ENCODE data around the gene STX19. TPM values are rescaled to one million over a fixed set of nuclear protein-coding genes. Genes with fewer than 3 reads are reported as not detected.
A peak's percentile ranks its signal among the peaks of the same experiment; 100 is the strongest.

The STX19 gene
- total RNA-seq, 5 donors from 2014 or later (not counting 1 experiment from before 2014, with no cell fraction given) = not detected

GRCh38 chr3:93988764-93989163 lies 39.6 kb downstream of the STX19 start:
- no peak for ATAC-seq (replicated peaks in 1 of 4)
- DNase-seq = no peak
- CTCF ChIA-PET = interaction anchor here in 1 of 2 donors (0.5 kb wide), 1 partner anchor 9 kb away, joined by 3 read pairs; no protein-coding TSS in a partner anchor
- POLR2A ChIA-PET = interaction anchor here in 1 of 2 donors (0.8 kb wide), 1 partner anchor 163 kb away, joined by 3 read pairs; no protein-coding TSS in a partner anchor
- H3K4me1 ChIP-seq (ENCODE audit: control insufficient read depth in 1 of 2, extremely low read depth in 1 of 2, insufficient read depth in 2 of 2, low read length in 2 of 2) = no peaks in the 10 kb centered on the region
- no peak overlapping the region for H3K4me3 Mint-ChIP-seq
- WGBS (ENCODE audit: insufficient coverage) = 100% methylated on average over 5 of the region's 9 CpGs
- no peaks in the 10 kb centered on the region for H3K27me3 ChIP-seq (replicated peaks in 1 of 2; ENCODE audit: control insufficient read depth in 2 of 2, extremely low read depth in 1 of 2, insufficient read depth in 2 of 2, low read length in 1 of 2)
- H3K4me1 Mint-ChIP-seq = peaks cover 0 to under 1% (median 0%) of the 10 kb centered on the region in 3 donors
- no peak overlapping the region for H3K27ac ChIP-seq (ENCODE audit: low read length)
- H3K36me3 Mint-ChIP-seq = no peaks in the 10 kb centered on the region
- no peaks in the 10 kb centered on the region for H3K36me3 ChIP-seq (ENCODE audit: control insufficient read depth in 2 of 2, extremely low read depth in 1 of 2, insufficient read depth in 1 of 2, low read length in 1 of 2)
- no peaks in the 10 kb centered on the region for H3K9me3 ChIP-seq
- H3K4me3 ChIP-seq (ENCODE audit: control insufficient read depth in 1 of 2, extremely low read depth in 1 of 2, low read length in 1 of 2) = no peak overlapping the region
- H3K27me3 Mint-ChIP-seq = no peaks in the 10 kb centered on the region
- H3K9me3 Mint-ChIP-seq = no peaks in the 10 kb centered on the region
- H3K27ac Mint-ChIP-seq = no peak overlapping the region

DNA sequence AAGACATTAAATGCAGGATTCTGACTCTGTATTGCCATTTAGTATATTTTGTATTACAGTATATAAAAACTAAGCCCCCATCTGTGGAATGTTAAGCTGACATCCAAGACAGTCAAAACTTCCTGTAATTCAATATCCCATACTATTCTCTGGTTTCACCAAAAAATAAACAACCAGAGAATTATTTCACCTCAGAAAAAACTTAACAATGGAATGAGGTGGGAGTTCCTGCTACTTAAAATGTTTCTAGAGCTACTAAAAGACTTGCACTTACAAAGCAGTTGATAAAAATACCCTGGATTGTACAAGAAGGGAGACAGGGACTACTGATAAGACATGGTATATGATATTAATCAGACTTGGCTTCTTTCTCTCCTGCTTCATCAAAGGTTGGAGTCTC lies 40.1 kb downstream of the STX19 start:
- Mint-ChIP-seq H3K27me3 (no peaks in the 10 kb centered on the region), H3K36me3 (no peaks in the 10 kb centered on the region), H3K9me3 (no peaks in the 10 kb centered on the region), H3K4me1 (peaks cover 0 to 2% (median 0%) of the 10 kb centered on the region in 3 donors), H3K27ac (no peak overlapping the region), H3K4me3 (no peak overlapping the region)
- ATAC-seq (replicated peaks in 1 of 4) = no peak
- Histone ChIP-seq H3K9me3 (no peaks in the 10 kb centered on the region), H3K4me3 (ENCODE audit: control insufficient read depth in 1 of 2, extremely low read depth in 1 of 2, low read length in 1 of 2) (no peak overlapping the region), H3K36me3 (ENCODE audit: control insufficient read depth in 2 of 2, extremely low read depth in 1 of 2, insufficient read depth in 1 of 2, low read length in 1 of 2) (no peaks in the 10 kb centered on the region), H3K27ac (ENCODE audit: low read length) (no peak overlapping the region), H3K27me3 (replicated peaks in 1 of 2; ENCODE audit: control insufficient read depth in 2 of 2, extremely low read depth in 1 of 2, insufficient read depth in 2 of 2, low read length in 1 of 2) (no peaks in the 10 kb centered on the region), H3K4me1 (ENCODE audit: control insufficient read depth in 1 of 2, extremely low read depth in 1 of 2, insufficient read depth in 2 of 2, low read length in 2 of 2) (no peaks in the 10 kb centered on the region)
- DNase-seq = no peak
- ChIA-PET CTCF (no interaction called here), POLR2A (no interaction called here)

DNA sequence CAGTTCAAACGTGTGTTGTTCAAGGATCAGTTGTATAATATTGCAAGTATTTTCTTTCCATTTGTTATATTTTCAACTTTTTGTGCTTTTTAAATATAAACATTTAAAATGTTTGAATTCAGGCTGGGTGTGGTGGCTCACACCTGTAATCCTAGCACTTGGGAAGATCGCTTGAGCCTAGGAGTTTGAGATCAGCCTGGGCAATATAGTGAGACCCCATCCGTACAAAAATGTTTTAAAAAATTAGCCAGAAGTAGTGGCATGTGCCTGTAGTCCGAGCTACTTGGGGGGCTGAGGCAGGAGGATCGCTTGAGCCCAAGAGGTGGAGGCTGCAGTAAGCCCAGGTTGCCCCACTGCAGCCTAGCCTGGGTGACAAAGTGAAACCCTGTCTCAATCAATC lies 43.8 kb downstream of the STX19 start:
- Mint-ChIP-seq H3K27me3 (no peaks in the 10 kb centered on the region), H3K4me1 (peaks cover 17 to 19% (median 19%) of the 10 kb centered on the region in 3 donors), H3K27ac (no peak overlapping the region), H3K4me3 (no peak overlapping the region), H3K36me3 (no peaks in the 10 kb centered on the region), H3K9me3 (no peaks in the 10 kb centered on the region)
- ChIA-PET CTCF (no interaction called here), POLR2A (no interaction called here)
- Histone ChIP-seq H3K4me3 (ENCODE audit: control insufficient read depth in 1 of 2, extremely low read depth in 1 of 2, low read length in 1 of 2) (no peak overlapping the region), H3K27me3 (replicated peaks in 1 of 2; ENCODE audit: control insufficient read depth in 2 of 2, extremely low read depth in 1 of 2, insufficient read depth in 2 of 2, low read length in 1 of 2) (no peaks in the 10 kb centered on the region), H3K27ac (ENCODE audit: low read length) (no peak overlapping the region), H3K36me3 (ENCODE audit: control insufficient read depth in 2 of 2, extremely low read depth in 1 of 2, insufficient read depth in 1 of 2, low read length in 1 of 2) (no peaks in the 10 kb centered on the region), H3K9me3 (no peaks in the 10 kb centered on the region), H3K4me1 (ENCODE audit: control insufficient read depth in 1 of 2, extremely low read depth in 1 of 2, insufficient read depth in 2 of 2, low read length in 2 of 2) (peaks cover 4 to 8% of the 10 kb centered on the region in 2 experiments)
- WGBS (ENCODE audit: insufficient coverage) = 100% methylated on average over 3 of the region's 5 CpGs
- DNase-seq (no peak), ATAC-seq (replicated peaks in 1 of 4) (no peak)

DNA sequence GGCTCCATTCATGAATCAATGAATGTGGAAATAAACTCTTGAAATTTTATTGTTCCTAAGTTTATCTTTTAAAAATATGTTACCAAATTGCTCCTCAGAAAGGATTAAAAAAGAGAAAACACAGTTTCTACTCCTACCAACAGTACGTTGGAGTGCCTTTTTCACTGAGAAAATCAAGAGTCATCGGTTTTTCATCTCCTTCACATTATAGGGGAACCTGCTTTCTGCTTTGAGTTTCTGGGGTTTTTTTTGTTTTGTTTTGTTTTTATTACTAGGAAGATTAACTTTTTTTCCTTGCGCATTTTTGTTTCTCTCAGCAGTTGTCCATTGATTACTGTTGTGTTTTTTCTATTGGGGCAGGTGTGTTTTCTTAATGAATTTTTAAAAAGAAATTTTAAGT lies 45.0 kb downstream of the STX19 start:
- Mint-ChIP-seq H3K9me3 (no peaks in the 10 kb centered on the region), H3K4me3 (no peak overlapping the region), H3K27ac (no peak overlapping the region), H3K36me3 (no peaks in the 10 kb centered on the region), H3K4me1 (peaks cover 21 to 23% (median 23%) of the 10 kb centered on the region in 3 donors), H3K27me3 (no peaks in the 10 kb centered on the region)
- CTCF ChIA-PET = interaction anchor here in 1 of 2 donors (0.7 kb wide), 1 partner anchor 85 kb away, joined by 3 read pairs; no protein-coding TSS in a partner anchor
- WGBS (ENCODE audit: insufficient coverage) = no CpG with 5 or more reads among the region's 3 CpGs
- DNase-seq (no peak), ATAC-seq (replicated peaks in 1 of 4) (no peak)
- Histone ChIP-seq H3K36me3 (ENCODE audit: control insufficient read depth in 2 of 2, extremely low read depth in 1 of 2, insufficient read depth in 1 of 2, low read length in 1 of 2) (no peaks in the 10 kb centered on the region), H3K27me3 (replicated peaks in 1 of 2; ENCODE audit: control insufficient read depth in 2 of 2, extremely low read depth in 1 of 2, insufficient read depth in 2 of 2, low read length in 1 of 2) (no peaks in the 10 kb centered on the region), H3K4me3 (ENCODE audit: control insufficient read depth in 1 of 2, extremely low read depth in 1 of 2, low read length in 1 of 2) (no peak overlapping the region), H3K27ac (ENCODE audit: low read length) (no peak overlapping the region), H3K4me1 (ENCODE audit: control insufficient read depth in 1 of 2, extremely low read depth in 1 of 2, insufficient read depth in 2 of 2, low read length in 2 of 2) (peaks cover 8 to 9% of the 10 kb centered on the region in 2 experiments), H3K9me3 (no peaks in the 10 kb centered on the region)
- POLR2A ChIA-PET = interaction anchor here in 1 of 2 donors (0.7 kb wide), 1 partner anchor 116 kb away, joined by 3 read pairs; no protein-coding TSS in a partner anchor

- H3K9me3 Mint-ChIP-seq = no peaks in the 10 kb centered on the region
- no peak overlapping the region for H3K27ac Mint-ChIP-seq
- H3K4me1 Mint-ChIP-seq = peaks cover 21 to 23% (median 23%) of the 10 kb centered on the region in 3 donors
- H3K4me1 ChIP-seq (ENCODE audit: control insufficient read depth in 1 of 2, extremely low read depth in 1 of 2, insufficient read depth in 2 of 2, low read length in 2 of 2) = peaks cover 8 to 9% of the 10 kb centered on the region in 2 experiments
- no peaks in the 10 kb centered on the region for H3K27me3 Mint-ChIP-seq
- H3K9me3 ChIP-seq = no peaks in the 10 kb centered on the region
- ChIA-PET POLR2A (interaction anchor here (1.2 to 1.3 kb wide), 2 partner anchors 81 kb away, joined by 3 read pairs; partner anchors contain the start of genes DHFR2 (in 2 of the 2) and NSUN3 (in 2 of the 2)), CTCF (interaction anchor here (0.7 to 1.1 kb wide), 2 partner anchors 80 to 122 kb away, joined by 3 read pairs; no protein-coding TSS in a partner anchor)
- H3K36me3 ChIP-seq (ENCODE audit: control insufficient read depth in 2 of 2, extremely low read depth in 1 of 2, insufficient read depth in 1 of 2, low read length in 1 of 2) = no peaks in the 10 kb centered on the region
- H3K4me3 Mint-ChIP-seq = peak overlapping the region; percentile 47 to 84 (median 57)
- no peaks in the 10 kb centered on the region for H3K27me3 ChIP-seq (replicated peaks in 1 of 2; ENCODE audit: control insufficient read depth in 2 of 2, extremely low read depth in 1 of 2, insufficient read depth in 2 of 2, low read length in 1 of 2)
- 96% methylated on average over 9 of the region's 13 CpGs for WGBS (ENCODE audit: insufficient coverage)
- no peak overlapping the region for H3K27ac ChIP-seq (ENCODE audit: low read length)
- no peaks in the 10 kb centered on the region for H3K36me3 Mint-ChIP-seq
- ATAC-seq (replicated peaks in 1 of 4) (no peak), DNase-seq (no peak)
- H3K4me3 ChIP-seq (ENCODE audit: control insufficient read depth in 1 of 2, extremely low read depth in 1 of 2, low read length in 1 of 2) = no peak overlapping the region
Measured at GRCh38 chr3:93981649-93982048, 46.7 kb downstream of the STX19 start.

DNA sequence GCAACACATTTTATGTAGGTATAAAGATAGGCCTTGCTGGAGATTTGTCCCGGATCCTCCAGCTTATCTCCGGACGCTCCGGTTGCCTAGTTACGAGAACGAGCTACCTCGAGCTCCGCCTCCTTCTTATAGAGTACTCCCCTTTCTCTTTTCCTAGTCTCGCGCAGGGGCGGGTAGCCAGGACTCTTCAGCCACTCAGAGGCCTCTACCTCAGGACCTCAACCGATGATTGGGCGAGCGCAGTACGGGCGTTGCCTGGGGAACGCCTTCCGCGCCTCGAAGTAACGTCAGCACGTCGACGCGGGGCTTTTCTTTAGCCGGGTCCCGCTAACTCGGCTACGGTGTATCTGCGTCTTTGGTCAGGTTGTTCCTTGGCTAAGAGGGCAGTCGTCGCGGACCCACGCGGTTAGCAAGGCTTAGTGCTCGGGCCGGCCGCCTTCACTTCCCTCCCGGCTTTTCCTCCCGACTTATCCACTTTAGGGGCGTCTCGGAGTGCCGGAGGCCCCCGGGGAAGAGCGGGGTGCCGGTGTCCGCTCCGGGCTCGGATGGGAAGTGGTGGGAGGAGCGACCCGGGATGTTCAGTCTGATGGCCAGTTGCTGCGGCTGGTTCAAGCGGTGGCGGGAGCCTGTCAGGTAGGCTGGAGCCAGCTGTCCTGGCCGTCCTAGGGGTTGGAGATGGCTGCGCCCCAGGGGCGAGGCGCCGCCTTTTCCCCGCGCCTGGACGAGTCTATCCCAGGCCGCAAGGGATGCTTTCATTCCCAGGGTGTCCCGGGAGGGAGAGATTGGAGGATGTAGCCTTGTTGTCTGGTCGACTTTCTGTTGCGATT lies 48.3 kb downstream of the STX19 start, which contains the start of gene ARL13B:
Gene ARL13B (plus strand): TSS at position 306 of the 827 bp plus-strand sequence. CDS start 269 bp downstream, at position 575.
- no peaks in the 10 kb centered on the region for H3K36me3 ChIP-seq (ENCODE audit: control insufficient read depth in 2 of 2, extremely low read depth in 1 of 2, insufficient read depth in 1 of 2, low read length in 1 of 2)
- peak within 1 kb of the TSS; percentile 71 to 88 for H3K27ac Mint-ChIP-seq
- ChIA-PET POLR2A (interaction anchor here (0.6 to 1.5 kb wide), 6 partner anchors 11 to 286 kb away, joined by 3 to 21 read pairs (median 3); partner anchors contain the start of genes DHFR2 (in 1 of the 2) and NSUN3 (in 1 of the 2)), CTCF (interaction anchor here (0.6 to 1.5 kb wide), 7 partner anchors 13 to 90 kb away, joined by 3 to 12 read pairs (median 5); partner anchors contain the start of genes DHFR2 (in 1 of the 2) and NSUN3 (in 1 of the 2))
- H3K27me3 Mint-ChIP-seq = no peaks in the 10 kb centered on the region
- peaks cover 8 to 9% of the 10 kb centered on the region in 2 experiments for H3K4me1 ChIP-seq (ENCODE audit: control insufficient read depth in 1 of 2, extremely low read depth in 1 of 2, insufficient read depth in 2 of 2, low read length in 2 of 2)
- H3K9me3 Mint-ChIP-seq = no peaks in the 10 kb centered on the region
- H3K4me3 Mint-ChIP-seq = peak within 1 kb of the TSS; percentile 84 to 89 (median 87)
- H3K4me1 Mint-ChIP-seq = peaks cover 21 to 23% (median 23%) of the 10 kb centered on the region in 3 donors
- H3K27me3 ChIP-seq (replicated peaks in 1 of 2; ENCODE audit: control insufficient read depth in 2 of 2, extremely low read depth in 1 of 2, insufficient read depth in 2 of 2, low read length in 1 of 2) = no peaks in the 10 kb centered on the region
- under 1% methylated on average over 49 of the region's 66 CpGs for WGBS (ENCODE audit: insufficient coverage)
- H3K36me3 Mint-ChIP-seq = no peaks in the 10 kb centered on the region
- peak; percentile 81 to 97 (median 93) for DNase-seq
- ATAC-seq (replicated peaks in 1 of 4) = peak; percentile 100
- H3K4me3 ChIP-seq (ENCODE audit: control insufficient read depth in 1 of 2, extremely low read depth in 1 of 2, low read length in 1 of 2) = peak within 1 kb of the TSS; percentile 87 to 89
- no peaks in the 10 kb centered on the region for H3K9me3 ChIP-seq
- H3K27ac ChIP-seq (ENCODE audit: low read length) = peak within 1 kb of the TSS; percentile 83
